BLaER1 treated with 17β-estradiol and CSF1 and Interleukin-3, amounts not matched to agents 10 nM and 100 nM (cell line): Measurements from ENCODE around the gene COL4A5.
"Not testable (repeated sequence)": the region's sequence is repeated elsewhere in the genome, so short reads cannot be mapped to it uniquely, and the experiment has no call there.

Source experiments
- H3K27ac ChIP-seq, 11 experiments: shearing (Covaris generic); formaldehyde crosslinking; 2 replicates each; pipeline ENCODE4 v1.8.1; 2022
- H3K27me3 ChIP-seq, 11 experiments: shearing (Covaris generic); formaldehyde crosslinking; 2 replicates each; pipeline ENCODE4 v1.8.1; 2022
- H3K36me3 ChIP-seq, 11 experiments: shearing (Covaris generic); formaldehyde crosslinking; 2 replicates each; pipeline ENCODE4 v1.8.1; 2022
- H3K4me1 ChIP-seq, 10 experiments: shearing (Covaris generic); formaldehyde crosslinking; 2 replicates each; pipeline ENCODE4 v1.8.1; 2022
- H3K4me2 ChIP-seq, 11 experiments: shearing (Covaris generic); formaldehyde crosslinking; 2 replicates each; pipeline ENCODE4 v1.8.1; 2022
- H3K4me3 ChIP-seq, 10 experiments: shearing (Covaris generic); formaldehyde crosslinking; 2 replicates each; pipeline ENCODE4 v1.8.1; 2022
- H3K9ac ChIP-seq, 11 experiments: shearing (Covaris generic); formaldehyde crosslinking; 2 replicates each; pipeline ENCODE4 v1.8.1; 2022
- H3K9me3 ChIP-seq, 11 experiments: shearing (Covaris generic); formaldehyde crosslinking; replicated peaks in 1 of 11; 2 replicates each; pipeline ENCODE4 v1.8.1; 2022
- H4K20me1 ChIP-seq, 11 experiments: shearing (Covaris generic); formaldehyde crosslinking; 2 replicates each; pipeline ENCODE4 v1.8.1; 2022
- Cebpa-rat ChIP-seq, 11 experiments: shearing (Covaris generic); IDR thresholded peaks; 2 replicates each; pipeline ENCODE4 v1.8.1; 2022

Gene COL4A5

DNA sequence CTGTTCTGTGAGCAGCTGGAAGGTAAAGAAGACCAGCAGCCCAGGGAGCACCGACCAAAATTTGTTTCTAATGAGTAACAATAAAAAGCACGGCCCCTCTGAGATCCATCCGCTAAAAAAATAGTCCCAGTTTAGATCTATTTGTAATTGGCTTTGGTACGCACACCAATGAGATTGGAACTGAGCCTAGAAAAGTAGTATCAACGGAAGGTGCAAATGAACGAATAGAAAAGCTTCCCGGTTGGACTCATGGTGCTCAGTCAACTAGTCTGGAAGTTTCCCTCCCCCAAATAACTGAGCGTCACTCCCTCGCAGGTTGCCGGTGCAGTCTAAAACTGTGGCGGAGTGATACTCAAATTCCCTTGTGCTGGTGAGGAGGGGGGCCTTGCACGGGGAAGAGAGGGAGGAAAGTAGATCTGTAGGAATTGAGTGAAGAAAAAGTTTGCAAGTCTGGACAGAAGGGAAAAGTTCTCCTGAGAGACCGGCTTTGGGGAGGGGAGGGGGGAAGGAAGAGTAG, at the start of gene COL4A5:
TSS of gene COL4A5 (plus strand) at position 413 of the 517 bp plus-strand sequence. CDS start 288 bp downstream, outside the sequence.
- Histone ChIP-seq H3K27me3 (peaks cover 80 to 99% (median 95%) of the 10 kb centered on the region in 11 experiments), H3K36me3 (no peaks in the 10 kb centered on the region), H3K9me3 (no peaks in the 10 kb centered on the region; a peak in 1 of 22 replicates), H3K4me1 (no peaks in the 10 kb centered on the region), H3K4me3 (no peak within 1 kb of the TSS), H4K20me1 (peaks cover 0 to 11% (median 0%) of the 10 kb centered on the region in 11 experiments; a peak in 1 of 22 replicates), H3K27ac (no peak within 1 kb of the TSS), H3K4me2 (no peak within 1 kb of the TSS), H3K9ac (no peak within 1 kb of the TSS)
- TF ChIP-seq Cebpa-rat (IDR thresholded peaks at IDR 0.05): no peak

DNA sequence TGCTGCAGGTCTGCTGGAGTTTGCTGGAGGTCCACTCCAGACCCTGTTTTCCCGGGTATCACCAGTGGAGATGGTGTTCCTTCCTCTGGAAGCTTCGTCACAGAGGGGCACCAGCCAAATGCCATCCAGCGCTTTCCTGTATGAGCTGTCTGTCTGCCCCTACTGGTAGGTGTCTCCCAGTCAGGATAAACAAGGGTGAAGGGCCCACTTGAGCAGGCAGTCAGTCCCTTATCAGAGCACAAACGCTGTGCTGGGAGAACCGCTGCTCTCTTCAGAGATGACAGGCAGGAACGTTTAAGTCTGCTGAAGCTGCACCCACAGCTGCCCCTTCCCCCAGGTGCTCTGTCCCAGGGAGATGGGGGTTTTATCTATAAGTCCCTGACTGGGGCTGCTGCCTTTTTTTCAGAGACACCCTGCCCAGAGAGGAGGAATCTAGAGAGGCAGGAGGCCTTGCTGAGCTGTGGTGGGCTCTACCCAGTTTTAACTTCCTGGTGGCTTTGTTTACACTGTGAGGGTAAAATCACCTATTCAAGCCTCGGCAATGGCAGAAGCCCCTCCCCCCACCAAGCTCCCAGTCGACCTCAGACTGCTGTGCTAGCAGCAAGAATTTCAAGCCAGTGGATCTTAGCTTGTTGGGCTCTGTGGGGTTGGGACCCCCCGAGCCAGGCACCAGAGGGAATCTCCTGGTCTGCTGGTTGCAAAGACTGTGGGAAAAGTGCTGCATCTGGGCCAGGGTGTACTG, 48.5 kb upstream of the COL4A5 start:
- H3K4me2 ChIP-seq, H3K36me3 ChIP-seq, H3K9ac ChIP-seq, H3K4me3 ChIP-seq, H4K20me1 ChIP-seq, H3K4me1 ChIP-seq, H3K27ac ChIP-seq: not testable (repeated sequence)
- peaks cover 0 to 24% (median 11%) of the 10 kb centered on the region in 11 experiments; a peak in 13 of 22 replicates for H3K9me3 ChIP-seq
- peaks cover 31 to 81% (median 65%) of the 10 kb centered on the region in 11 experiments; a peak in 21 of 22 replicates for H3K27me3 ChIP-seq

DNA sequence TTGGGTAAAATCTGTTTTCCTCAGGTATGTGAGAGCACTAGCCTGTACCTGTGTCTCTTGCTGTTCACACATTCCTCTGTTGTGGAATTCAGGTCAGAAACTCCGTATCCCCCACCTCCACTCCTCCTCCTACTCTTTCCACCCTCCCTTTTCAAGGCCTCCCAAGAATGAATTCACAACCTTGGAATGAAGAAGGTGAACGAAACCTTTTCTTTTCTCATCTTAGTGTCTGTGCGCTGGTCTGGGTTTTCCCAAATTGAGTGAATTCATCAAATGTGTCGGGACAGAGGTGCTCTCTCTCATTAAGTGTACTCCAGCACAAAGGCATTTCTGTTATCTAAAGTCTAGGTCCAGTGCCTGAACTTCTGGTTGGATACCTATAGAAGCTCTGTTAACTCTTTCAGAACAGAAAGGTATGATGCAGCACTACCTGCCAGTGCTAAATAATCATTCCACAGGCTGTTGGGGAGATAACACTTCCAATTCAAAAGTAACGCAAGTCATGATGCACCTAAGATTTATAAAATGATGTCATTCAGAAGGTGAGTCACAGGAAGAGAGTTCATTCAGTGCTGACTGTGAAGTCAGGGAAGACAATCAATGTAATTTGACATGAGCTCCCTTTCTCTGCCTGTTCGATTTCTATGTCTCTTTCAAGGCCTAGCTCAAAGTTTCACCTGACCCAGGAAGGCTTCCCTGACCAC, 43.3 kb upstream of the COL4A5 start:
- H3K27me3 ChIP-seq: peaks cover 50 to 90% (median 75%) of the 10 kb centered on the region in 11 experiments
- H3K9ac ChIP-seq: no peak overlapping the region
- H4K20me1 ChIP-seq: peaks cover 0 to 4% (median 0%) of the 10 kb centered on the region in 11 experiments; a peak in 1 of 22 replicates
- peaks cover 0 to 7% (median 4%) of the 10 kb centered on the region in 11 experiments; a peak in 7 of 22 replicates for H3K9me3 ChIP-seq
- H3K4me2 ChIP-seq: no peak overlapping the region
- peaks cover 0 to 11% (median 0%) of the 10 kb centered on the region in 10 experiments; a peak in 1 of 20 replicates for H3K4me1 ChIP-seq
- no peak overlapping the region for H3K27ac ChIP-seq
- no peak for TF ChIP-seq Cebpa-rat (IDR thresholded peaks at IDR 0.05)
- no peaks in the 10 kb centered on the region for H3K36me3 ChIP-seq
- H3K4me3 ChIP-seq: no peak overlapping the region

DNA sequence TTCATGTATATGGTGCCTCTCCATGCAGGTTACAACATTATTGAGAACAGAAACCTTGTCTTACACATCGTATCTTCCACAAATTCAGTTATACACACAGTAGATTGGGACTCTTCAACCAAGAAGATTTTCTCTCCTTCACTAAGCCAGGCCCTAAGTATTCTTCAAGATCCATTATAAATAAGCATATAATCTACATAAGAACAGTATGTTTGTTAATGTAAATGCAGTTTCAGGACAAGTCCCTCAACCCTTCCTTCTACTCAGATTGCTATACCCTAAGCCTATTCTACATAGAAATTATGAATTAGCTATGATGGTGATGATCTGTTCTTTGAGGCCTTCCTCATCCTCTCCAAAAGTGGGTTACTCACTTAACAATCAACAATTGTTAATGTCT, 42.7 kb upstream of the COL4A5 start:
- Histone ChIP-seq H3K4me2 (0 out of 22 replicates have a peak overlapping the region, but pooled peaks of 1 of the 11 experiments have one; percentile 21), H3K27me3 (peaks cover 54 to 91% (median 76%) of the 10 kb centered on the region in 11 experiments), H3K9ac (no peak overlapping the region), H3K4me3 (no peak overlapping the region), H3K27ac (no peak overlapping the region), H3K4me1 (peaks cover 0 to 11% (median 0%) of the 10 kb centered on the region in 10 experiments; a peak in 1 of 20 replicates), H4K20me1 (peaks cover 0 to 4% (median 0%) of the 10 kb centered on the region in 11 experiments; a peak in 1 of 22 replicates), H3K36me3 (no peaks in the 10 kb centered on the region), H3K9me3 (peaks cover 0 to 1% (median 0%) of the 10 kb centered on the region in 11 experiments; a peak in 1 of 22 replicates)
- no peak for TF ChIP-seq Cebpa-rat (IDR thresholded peaks at IDR 0.05)

DNA sequence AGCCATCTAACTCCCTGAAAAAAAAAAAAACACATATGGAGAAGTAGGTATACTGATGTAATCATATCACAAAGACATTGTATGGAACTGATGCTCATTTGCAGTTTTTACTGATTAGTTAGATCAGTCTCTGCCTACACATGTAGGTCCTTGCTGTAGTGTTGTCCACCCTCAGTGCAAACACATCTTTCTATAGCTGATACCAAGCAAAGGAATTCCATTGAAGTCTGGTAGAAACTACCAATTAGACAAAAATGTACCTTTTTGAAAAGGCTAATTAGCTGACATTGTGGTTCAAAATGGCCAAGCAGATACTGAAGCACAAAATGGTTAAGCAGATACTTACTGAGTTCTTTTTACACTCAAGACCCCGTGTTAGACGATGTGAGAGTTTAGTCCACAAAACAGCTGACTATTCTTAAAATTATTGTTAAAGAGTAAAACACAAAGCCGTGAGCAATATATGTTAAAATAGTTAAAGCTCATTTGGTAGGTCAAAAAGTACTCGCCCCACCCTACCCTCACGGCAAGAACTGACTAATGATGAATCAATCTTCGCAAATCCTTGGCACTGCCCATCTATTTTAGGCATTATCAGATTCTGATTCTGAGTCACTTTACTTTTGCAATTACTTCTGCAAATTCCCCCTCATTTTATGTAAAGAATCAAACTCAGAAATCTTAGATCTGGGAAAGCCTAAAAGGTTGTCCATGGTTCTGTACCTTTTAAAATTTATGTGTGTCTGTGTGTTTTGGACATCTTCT, 41.8 kb upstream of the COL4A5 start:
- Histone ChIP-seq H3K9me3 (no peaks in the 10 kb centered on the region), H4K20me1 (peaks cover 0 to 4% (median 0%) of the 10 kb centered on the region in 11 experiments; a peak in 1 of 22 replicates), H3K27me3 (peaks cover 56 to 90% (median 77%) of the 10 kb centered on the region in 11 experiments), H3K27ac (no peak overlapping the region), H3K4me2 (peak overlapping the region in 2 of 11 experiments; percentile 21; a peak in 2 of 22 replicates), H3K9ac (no peak overlapping the region), H3K4me3 (no peak overlapping the region), H3K36me3 (no peaks in the 10 kb centered on the region), H3K4me1 (peaks cover 0 to 11% (median 0%) of the 10 kb centered on the region in 10 experiments; a peak in 1 of 20 replicates)
- TF ChIP-seq Cebpa-rat (IDR thresholded peaks at IDR 0.05): no peak

DNA sequence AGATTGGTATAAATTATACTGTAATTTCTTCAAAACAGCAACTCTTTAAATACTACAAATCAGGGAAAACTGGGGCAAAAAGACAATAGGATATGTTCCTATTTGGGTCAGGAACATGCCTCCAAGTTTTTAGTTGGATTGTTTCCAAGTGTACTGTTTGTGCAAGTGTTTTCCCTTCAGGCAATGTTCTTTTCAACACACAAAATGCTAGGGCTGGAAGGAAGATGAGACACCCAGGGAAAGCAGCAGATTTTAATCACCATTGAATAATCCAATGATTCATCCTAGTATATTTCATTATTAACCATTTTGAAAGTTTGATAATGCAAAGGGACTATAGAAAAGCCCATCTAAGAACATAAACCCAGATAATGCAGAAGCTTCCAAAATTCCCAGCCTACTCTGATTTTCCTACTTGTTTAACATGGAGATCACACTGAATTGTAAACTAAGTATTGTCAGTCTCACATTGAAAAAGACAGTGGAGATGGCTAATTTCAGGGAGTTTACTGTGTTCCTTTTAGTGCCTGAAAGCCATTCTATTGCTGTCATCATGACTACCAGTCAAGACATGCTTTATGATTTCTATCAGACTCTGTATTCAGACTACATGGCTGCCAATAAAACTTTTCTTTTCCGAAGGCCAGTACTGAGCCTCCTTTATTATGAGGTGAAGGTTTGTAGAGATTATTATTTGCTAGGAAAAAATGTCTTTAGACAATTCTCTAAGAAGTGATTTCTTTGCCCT, 40.0 kb upstream of the COL4A5 start:
- H3K9ac ChIP-seq: no peak overlapping the region
- H3K36me3 ChIP-seq: no peaks in the 10 kb centered on the region
- H3K9me3 ChIP-seq: no peaks in the 10 kb centered on the region
- TF ChIP-seq Cebpa-rat (IDR thresholded peaks at IDR 0.05): no peak
- H3K27me3 ChIP-seq: peaks cover 74 to 98% (median 91%) of the 10 kb centered on the region in 11 experiments
- no peak overlapping the region for H3K4me2 ChIP-seq
- H4K20me1 ChIP-seq: peaks cover 0 to 4% (median 0%) of the 10 kb centered on the region in 11 experiments; a peak in 1 of 22 replicates
- no peak overlapping the region for H3K4me3 ChIP-seq
- no peak overlapping the region for H3K27ac ChIP-seq
- peaks cover 0 to 11% (median 0%) of the 10 kb centered on the region in 10 experiments; a peak in 1 of 20 replicates for H3K4me1 ChIP-seq

DNA sequence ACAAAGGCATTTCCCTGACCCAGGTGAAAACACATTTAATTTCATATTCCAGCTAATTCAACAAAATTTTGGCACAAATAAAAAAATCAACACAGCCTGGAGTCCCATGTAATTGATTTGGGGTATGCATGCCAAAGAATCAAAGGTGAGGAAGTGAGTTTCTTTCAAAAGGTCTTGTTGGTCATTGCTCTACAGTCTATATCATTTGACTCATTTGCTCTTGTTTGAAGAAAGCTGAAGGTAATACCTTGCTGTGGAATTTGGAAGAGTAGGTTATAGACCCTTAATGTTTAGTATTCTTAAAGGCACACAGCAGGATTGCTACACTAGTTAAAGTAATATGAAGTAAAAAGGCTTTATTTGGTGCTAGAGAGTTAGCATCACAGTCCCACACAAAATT, 26.9 kb upstream of the COL4A5 start:
- H3K4me1 ChIP-seq: peaks cover 0 to 7% (median 0%) of the 10 kb centered on the region in 10 experiments; a peak in 1 of 20 replicates
- no peak overlapping the region for H3K4me2 ChIP-seq
- no peaks in the 10 kb centered on the region for H3K36me3 ChIP-seq
- no peak overlapping the region for H3K27ac ChIP-seq
- H3K9me3 ChIP-seq: no peaks in the 10 kb centered on the region
- 0 out of 22 replicates have a peak, but pooled peaks cover 0 to 3% (median 0%) of the 10 kb centered on the region in 11 experiments for H4K20me1 ChIP-seq
- no peak overlapping the region for H3K4me3 ChIP-seq
- H3K27me3 ChIP-seq: peaks cover 62 to 100% (median 96%) of the 10 kb centered on the region in 11 experiments
- no peak for TF ChIP-seq Cebpa-rat (IDR thresholded peaks at IDR 0.05)
- H3K9ac ChIP-seq: no peak overlapping the region

DNA sequence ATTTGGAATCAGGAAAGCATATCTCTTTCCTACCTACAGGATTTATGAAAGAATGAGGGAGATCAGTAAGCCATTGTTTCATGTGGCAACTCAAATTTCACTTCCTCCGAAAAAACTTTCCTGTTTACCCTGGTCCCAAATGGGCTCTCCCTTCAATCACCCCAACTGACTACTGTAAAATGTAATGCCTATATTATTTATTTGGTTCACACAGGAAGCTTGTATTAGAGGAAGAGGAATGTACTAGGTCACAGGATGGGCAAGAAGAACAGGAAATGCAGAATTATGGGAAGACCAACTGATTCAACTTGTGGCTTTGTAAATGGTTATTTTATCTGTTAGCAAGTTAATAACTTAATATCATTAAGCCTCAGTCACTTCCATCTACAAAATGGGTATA, 24.5 kb upstream of the COL4A5 start:
- H3K27me3 ChIP-seq: peaks cover 59 to 100% (median 96%) of the 10 kb centered on the region in 11 experiments
- peaks cover 0 to 7% (median 0%) of the 10 kb centered on the region in 10 experiments; a peak in 1 of 20 replicates for H3K4me1 ChIP-seq
- no peak overlapping the region; a peak in 2 of 22 replicates for H3K4me2 ChIP-seq
- H4K20me1 ChIP-seq: no peaks in the 10 kb centered on the region; a peak in 1 of 22 replicates
- no peaks in the 10 kb centered on the region for H3K9me3 ChIP-seq
- no peak for TF ChIP-seq Cebpa-rat (IDR thresholded peaks at IDR 0.05)
- H3K27ac ChIP-seq: no peak overlapping the region
- H3K9ac ChIP-seq: no peak overlapping the region
- no peak overlapping the region for H3K4me3 ChIP-seq
- H3K36me3 ChIP-seq: no peaks in the 10 kb centered on the region
